HG02852 (cell line): ENCODE measurements around the gene BOD1.

Source experiments
- ATAC-seq: cut with Tn5 transposase; IDR thresholded peaks from one replicate; pipeline ENCODE4 v1.9.1; 2021; ENCODE audit warnings: mild to moderate bottlenecking, moderate library complexity; ENCODE audit not compliant: unreplicated experiment

The BOD1 gene

DNA sequence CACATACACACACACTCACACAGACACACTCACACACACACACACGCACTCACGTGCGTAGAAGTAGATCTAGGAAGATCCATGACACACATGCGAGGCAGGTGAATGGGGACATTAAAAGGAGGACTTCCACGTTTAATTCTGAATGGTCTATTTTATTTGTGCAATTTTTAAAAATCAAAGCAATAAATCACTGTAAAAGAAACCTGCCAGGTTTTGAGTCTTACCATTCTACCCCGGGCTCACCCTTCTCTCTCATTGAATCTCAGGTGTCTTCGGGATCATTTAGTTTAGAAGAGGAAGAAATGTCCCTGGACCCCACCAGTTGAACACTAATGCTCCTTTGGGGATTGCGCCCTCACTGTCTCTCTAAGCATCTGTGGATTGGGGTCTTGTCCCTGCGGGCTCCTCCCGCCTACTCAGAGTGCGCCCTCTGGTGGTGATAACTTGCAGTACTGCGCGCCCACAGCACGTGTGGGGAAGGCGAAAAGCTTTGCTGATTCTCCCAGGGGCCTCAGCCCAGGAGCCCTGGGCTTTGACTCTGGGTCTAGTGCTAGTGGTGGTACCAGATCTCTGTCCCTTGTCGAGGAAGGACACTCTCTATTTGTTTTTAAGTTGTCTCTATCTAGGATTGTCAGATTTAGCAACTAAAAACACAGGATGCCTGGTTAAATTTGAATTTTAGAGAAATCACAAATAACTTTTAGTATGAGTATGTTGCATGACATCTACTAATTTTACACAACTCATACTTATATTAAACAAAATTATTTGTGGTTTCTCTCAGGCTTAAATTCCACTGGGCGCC lies 34.8 kb downstream of the BOD1 start:
- ATAC-seq = no peak

DNA sequence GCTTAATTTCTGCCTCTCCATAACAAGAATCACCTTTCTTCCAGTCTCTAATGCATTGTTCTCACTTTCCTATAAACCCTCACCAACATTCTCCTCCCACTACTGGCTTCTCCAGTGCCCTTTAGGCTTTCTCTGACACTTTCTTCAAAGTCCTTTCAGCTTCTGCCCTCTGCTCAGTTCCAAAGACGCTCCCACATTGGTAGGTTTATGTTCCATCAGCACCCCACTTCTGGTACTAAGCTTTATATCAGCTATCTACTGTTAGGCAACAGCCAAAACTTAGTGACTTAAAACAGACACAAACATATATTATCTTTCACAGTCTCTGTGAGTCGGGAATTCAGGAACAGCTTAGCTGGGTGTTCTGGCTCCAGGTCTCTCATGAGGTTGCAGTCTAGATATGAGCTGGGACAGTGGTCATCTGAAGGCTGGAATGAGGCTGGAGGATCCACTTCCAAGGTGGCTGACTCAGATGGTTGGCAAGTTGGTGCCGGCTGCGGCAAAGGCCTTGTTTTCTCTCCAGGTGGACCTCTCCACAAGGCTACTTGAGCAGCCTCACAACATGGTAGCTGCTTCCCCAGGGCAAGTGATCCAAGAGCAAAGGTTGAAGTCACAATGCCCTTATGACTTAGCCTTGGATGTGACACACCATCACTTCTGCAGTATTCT lies 37.4 kb downstream of the BOD1 start:
- no peak for ATAC-seq

DNA sequence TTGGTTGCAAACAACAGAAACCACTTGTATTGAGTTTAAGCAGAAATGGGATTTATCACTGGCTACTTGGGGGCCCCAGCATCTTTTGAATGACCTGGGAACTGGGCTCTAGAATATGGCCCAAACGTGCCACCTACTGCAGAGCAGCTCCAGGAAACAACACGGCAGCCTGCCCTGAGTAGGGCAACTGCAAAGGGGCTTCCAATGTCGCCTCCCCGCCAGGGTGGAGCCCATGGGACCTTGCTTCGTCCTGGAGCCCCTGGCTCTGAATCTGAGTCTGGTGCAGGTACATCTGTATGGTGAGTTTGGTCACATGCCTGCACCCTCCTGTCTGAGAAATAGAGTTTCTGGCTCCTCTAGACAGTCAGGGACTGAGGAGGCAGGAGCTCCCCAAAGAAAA lies 38.6 kb downstream of the BOD1 start:
- ATAC-seq = no peak

DNA sequence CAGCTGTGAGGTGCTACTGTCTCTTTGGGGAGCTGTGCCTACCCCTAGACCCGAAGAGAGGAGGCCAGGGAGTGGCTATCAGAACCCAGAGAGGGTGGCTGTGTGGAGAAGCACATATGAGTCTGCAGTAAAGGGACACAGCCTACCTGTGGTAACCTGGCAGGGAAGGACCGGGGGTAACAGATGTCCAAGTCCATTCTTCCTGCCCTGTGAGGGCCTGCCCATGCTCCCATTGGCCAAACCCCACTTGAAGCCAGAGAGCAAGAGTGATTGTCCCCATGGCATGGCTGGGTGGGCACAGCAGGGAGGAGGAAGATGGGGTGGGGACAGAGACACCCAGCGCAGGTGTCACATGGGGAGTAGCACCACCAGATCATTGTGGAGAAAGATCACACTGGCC lies 39.3 kb downstream of the BOD1 start:
- no peak for ATAC-seq

DNA sequence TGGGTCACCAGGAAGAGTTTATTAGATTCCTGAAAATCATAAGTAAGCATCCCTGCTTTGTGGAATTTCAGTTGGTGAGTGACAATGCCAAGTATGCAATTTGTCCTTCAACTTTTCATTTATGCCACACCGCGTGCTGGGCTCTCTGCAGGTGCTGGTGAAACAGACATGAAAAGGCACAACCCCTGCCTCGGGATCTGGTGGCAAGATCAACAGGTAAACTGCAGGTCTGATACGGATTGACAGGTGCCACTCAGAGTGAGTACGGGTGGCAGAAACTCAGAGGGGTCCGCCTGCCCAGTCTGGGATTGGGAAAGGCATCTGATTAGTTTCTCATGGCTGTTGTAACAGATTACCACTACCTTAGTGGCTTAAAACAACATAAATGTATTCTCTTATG lies 40.5 kb downstream of the BOD1 start:
- ATAC-seq = no peak

DNA sequence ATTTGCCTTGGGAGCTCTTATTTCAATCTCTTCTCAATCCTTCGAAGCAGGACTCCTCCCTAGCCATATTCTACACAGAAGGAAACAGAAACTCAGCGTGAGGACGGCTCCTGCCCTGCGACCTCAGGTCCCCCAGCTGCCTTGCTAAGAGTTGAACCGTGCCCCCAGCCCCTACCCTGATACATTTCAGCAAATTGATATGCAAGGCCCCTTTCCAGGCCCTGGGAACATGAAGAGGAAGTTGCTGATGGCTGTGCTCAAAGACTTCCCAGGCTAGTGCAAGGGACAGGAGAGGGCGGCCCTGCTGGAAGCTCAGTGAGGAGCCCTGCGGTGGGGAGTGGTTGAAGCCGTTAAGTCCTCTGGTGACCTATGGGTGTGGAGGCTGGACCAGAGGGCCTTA lies 41.5 kb downstream of the BOD1 start:
- no peak for ATAC-seq

DNA sequence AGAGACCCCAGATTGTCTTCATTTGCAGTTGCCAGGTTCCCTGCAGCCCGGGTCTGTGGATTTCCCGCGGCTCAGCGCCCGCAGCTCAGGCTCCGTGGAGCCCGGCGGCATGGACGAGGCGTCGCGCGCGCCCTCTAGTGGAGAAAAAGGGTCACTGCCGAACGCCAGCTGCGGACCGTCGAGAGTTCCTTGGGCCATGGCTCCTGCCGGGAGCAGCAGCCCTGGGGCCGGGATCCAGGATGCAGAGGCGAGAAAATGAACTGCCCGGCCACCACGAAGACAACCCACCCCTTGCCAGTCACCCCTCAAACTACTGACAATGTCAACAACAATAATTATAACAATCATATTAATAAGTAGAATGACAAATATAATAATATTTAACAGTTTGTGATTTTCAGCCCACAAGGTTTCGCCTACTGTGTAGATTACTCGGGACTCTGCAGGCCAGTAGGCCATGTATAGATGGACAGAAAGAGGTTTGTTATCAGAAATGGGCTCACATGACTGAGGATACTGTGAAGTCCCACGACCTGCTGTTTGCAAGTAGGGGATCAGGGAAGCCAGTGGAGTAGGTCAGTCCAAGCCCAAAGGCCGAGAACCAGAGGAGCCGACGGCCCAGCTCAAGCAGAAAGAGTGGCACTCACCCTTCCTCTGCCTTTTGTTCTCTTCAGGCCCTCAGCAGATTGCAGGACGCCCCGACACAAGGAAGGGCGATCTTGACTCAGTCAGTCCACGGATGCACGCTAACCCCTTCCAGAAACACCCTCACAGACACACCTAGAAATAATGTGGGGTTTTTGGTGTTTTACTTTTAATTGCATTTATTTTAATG lies 43.1 kb downstream of the BOD1 start:
- no peak for ATAC-seq

DNA sequence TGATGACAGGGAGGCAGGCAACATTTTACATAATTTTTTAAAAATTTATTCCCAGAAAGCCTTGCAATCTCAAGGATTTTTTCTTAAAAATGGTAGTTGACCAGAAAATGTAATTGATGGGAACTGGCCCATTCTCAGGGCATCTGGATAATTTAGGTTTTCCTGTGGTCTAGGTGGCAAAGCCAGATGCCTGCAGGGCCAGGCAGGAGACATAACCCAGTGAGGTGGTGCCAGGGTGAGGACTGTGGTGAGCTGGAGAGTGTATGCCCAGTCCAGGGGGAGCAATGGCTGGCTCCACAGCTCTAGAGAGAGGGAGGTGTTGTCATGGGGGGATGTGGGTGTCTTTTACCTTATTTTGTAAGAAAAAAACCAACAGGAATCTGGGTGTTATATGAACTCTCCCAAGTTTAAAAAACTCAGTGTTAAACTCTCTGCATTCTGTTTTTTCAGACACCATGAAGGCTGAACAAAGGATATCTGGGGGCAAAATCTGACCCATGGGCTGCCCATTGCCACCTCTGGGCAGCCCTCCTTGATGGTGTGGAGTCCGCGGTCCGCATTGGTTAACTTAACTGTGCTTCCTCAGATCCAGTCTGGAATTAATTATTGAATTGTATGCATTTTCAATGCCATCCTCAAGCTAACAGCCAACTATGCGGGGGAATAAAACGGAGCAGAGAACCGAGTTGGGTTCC lies 43.9 kb downstream of the BOD1 start:
- ATAC-seq = no peak

DNA sequence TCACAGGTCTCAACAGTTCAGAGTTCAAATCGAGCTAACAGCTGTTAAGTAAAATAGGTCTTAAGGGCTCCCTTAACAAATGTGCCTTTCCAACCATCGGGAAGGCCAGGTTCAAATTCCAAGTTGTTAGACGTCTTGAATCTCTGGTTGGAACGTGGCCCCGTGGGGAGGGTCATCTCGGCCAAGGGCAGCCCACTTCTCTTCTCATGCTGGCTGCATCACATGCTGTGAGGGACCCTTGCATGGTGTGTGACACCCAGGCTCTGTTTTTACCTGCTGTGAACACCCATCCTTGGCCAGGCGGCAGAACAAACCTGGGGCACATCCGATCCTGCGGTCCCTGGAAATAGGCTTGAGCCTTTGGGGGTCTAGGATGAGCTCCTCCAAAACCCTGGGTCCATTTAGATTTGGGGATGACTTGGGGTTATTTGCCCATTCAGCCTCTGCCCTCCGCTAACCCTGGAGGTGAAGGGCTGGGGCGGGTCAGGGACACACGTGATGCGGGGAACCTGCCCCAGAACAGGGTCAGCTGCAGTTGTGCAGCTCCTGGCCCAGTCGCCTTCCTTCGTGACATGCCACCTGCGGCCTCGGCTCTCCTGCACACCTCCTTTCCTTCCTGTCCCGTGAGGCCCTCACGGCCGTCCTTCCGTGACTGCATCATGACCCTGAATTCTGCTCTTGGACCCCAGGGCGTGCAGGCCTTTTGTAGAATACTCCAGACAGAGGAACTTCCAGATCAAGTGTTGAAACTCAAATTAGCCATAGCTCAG lies 45.9 kb downstream of the BOD1 start:
- no peak for ATAC-seq

DNA sequence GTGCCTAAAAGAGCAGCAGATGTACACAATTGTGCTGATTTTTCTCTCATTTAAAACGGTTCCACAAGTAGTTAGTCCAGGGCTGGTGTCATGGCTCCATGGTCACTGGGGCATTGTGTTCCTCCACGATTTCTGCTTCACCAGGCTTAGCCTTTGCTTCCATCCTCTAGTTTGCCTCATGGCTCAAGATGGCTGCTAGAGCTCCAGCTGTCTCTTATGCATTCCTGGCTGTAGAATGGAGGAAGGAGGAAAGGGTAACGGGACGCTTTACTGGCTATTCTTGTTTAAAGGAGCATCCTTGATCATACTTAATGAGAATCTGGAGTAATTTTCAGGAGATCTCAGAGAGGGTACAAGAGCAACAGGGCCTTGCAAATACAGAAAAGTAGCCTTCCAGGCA lies 47.7 kb downstream of the BOD1 start:
- no peak for ATAC-seq

DNA sequence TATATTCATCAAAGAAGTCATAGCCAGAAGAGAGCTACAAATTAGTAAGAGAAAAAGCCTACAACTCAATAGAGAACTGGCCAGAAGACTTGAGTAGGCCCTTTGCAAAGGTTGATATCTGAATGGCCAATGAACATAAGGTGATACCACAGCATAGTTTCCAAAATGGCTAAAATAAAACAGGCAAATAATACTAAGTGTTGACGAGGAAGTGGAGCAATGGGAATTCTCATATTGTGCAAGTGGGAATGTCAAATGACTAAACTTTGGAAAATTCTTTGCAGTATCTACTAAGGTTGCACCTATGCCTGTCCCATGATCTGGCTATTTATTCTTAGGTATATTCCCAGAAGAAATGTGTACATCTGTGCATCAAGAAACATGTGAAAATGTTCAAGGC lies 48.3 kb downstream of the BOD1 start:
- ATAC-seq = no peak

DNA sequence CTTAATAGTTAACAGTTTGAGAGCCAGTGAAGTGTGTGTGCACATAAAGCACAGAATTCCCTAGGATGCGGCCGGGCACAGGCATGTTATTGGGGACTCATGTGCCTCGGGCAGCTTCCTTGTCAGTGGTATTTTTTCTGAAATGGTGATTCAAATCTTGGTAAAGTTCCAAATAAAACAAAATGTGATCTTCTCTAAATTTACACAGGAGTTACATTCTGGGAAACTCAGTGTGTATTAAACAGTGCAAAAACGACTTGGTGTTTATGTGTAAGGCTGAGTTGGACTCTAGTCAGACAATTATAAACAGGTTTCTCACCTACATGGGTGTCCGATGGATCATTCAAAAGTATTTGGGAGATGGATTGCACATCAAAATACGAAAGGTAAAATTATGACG lies 48.9 kb downstream of the BOD1 start:
- no peak for ATAC-seq

DNA sequence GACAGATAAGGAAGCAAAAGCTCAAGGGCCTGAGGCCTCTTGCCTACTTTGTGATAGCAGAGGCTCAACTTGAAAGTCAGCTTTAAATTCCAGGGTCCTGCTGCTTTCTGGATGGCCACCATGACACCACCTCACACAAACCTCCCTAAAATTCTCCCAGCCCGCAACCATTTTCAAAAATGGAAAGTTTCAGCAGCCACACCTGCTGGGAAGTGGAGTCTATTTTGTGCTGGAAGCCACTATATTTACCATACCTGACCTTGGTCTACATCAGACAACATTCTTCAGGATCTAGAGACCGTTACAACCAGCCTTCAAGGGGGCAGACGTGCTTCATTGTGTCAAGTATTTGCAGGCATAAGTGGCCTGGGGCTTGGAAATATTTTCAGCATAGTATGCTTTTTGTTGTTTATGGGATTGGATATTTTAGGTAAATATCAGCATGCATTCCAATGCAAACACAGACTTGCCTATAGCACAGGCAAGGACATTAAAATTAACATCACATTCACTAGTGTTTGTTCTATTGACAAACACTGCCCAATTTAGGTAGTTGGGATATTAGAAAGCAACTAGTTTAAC lies 50.9 kb downstream of the BOD1 start:
- ATAC-seq = no peak

DNA sequence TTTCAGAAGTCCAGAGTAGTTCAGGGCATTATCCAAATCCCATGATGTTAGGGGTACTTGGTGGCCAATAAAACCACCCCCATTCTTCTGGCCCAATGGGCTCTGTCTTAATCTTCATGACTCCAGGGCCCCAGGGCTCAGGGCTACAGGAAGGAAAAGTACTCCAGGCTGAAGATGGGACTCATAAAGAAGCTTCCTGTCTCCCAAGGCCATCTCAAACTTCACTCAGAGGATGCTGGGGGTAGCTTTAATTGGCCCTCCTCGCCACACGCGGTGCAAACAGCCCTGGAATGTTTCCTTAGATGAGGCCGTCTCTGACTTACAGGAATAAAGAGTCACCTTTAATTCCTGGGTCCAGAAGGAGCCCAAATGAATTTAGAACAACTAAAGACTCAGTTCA lies 52.3 kb downstream of the BOD1 start:
- ATAC-seq = no peak

DNA sequence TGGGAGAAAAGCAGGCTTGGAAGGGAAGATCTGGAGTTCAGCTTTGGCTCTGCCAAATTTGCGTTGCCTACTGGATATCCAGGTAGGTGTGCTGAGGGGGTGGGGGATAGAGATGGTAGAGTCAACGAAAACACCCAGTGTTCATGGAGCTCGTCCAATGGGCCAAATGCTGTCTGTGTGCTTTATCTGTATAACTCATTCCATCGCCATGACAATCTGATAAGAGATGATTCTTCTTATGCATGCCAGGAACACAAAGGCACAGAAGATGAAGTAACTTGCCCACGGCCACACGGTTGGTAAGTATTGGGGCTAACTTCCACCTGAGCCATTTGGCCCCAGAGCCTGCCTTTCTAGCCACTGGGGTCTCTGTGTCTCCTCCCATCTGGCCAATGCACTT lies 53.2 kb downstream of the BOD1 start:
- no peak for ATAC-seq

DNA sequence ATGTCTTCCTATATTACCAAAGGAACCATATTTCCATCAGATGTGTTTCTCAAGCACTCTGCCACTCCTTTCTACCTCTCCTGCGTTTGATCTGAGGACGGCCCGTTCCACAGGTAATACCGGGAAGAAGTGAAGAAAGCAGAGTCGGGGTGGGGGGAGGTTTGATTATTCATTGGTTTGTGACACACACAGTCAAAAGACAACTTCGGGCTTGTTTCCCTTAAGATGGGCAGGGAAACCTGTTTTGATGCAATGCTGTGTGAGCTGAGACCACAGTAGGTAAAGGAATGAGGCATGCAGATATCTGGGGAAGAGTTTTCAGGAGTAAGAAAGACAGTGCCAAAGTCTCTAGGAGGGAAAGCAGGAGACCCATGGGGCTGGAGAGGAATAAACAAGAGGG lies 54.0 kb downstream of the BOD1 start:
- ATAC-seq = no peak
